Activated CD8-positive, alpha-beta memory T cell treated with anti-CD3 and anti-CD28 coated beads for 36 hours (primary cell): ENCODE measurements around the gene BCL2L1. TPM values are rescaled to one million over a fixed set of nuclear protein-coding genes. Genes with fewer than 3 reads are reported as not detected.

Experiments
- CTCF ChIA-PET: fragments of 350-600 bp; sonication (Branson Sonifier 250); formaldehyde crosslinking; loops from one replicate; lab custom pipeline; 2021; ENCODE audit warnings: antibody characterized with exemption; lab: Charles Lee
- POLR2A ChIA-PET: fragments of 350-600 bp; sonication (Branson Sonifier 250); formaldehyde crosslinking; loops from one replicate; lab custom pipeline; 2021; ENCODE audit warnings: antibody characterized with exemption; lab: Charles Lee
- total RNA-seq, 2 experiments: library from RNA; stranded (reverse); gene quantifications; one replicate each; pipeline ENCODE4 v1.2.3, GENCODE V29; 2021

Gene BCL2L1
- total RNA-seq, 2 experiments from 2014 or later: 263 to 265 TPM

DNA sequence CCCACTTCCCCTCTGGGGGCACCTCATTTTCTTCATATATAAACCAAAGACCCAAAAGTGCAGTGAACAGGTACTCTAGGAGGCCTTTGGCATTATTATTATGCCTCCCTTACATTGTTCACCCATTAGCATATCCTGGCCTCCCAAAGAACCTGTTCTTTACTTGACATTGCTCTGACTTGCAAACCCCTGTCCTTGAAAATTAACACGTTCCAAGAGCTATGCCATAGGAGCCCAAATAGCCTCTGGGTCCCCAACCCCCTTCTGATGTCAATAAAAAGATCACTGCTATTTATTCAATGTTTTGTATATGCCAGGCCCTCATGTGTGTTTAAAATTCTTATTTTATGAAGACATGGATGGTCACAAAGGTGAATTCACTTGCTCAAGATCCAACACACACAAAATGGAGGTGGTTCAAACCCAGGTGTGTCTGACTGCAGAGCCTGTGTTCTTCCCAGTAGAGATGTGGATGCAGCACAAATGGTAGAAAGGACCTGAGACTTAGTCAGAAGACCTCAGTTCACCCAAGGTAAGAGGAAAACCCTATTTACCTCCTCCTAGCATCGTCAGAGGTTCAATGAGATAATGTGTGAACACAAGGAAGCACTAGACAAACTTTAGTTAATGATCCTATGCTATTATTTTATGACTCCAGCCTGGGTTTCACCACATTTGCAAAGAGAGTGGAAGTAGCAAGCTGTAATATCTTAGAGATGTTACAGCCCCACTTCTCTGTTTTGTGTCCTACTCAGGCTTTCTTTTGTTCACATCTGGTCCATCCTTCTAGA lies 36.6 kb downstream of the BCL2L1 start:
- ChIA-PET CTCF (no interaction called here), POLR2A (interaction anchor here (0.6 to 1.2 kb wide), 2 partner anchors 12 to 14 kb away, joined by 3 read pairs; no protein-coding TSS in a partner anchor)

DNA sequence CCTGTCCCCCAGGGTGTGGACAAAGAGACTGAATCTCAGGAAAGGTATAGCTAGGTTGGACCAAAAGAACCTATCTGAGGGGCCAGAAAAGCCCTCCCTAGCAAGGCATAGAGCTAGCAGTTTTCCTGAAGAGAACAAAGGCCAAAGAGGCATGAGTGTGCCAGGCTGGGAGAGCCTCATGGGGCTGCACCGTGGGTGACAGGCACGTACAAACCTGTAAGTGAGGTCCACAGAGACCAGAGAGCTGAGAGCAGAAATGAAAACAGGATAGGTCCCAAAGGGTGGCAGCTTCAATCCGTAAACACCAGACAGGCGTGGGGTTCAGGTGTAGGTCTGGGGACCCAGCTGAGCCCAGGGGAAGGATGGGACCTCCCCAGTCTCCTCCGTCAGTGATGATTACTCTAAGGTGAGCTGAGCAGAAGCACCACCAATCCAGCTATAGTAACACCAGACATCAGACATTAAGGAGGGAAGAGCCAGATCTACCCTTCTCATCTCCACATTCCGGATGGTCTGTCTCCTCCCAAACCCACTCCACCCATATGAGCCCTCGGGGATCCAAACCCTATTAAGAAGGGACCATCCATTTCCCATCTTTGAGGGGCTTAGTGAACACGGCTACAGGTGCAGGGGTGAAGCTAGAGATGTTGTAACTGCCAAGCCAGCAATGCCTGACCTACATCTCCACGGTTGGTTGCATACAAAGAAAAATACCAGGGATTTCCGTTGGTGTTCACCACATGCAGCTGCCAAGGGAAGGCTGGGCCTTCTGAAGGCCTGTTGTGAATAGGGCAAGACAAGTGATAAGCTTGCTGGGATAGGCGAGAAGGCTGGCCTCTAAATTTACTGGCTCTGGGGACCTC lies 38.3 kb downstream of the BCL2L1 start:
- ChIA-PET CTCF (interaction anchor here (1.4 to 1.7 kb wide), 2 partner anchors 20 to 72 kb away, joined by 3 to 5 read pairs; no protein-coding TSS in a partner anchor), POLR2A (interaction anchor here (1.2 kb wide), 1 partner anchor 12 kb away, joined by 3 read pairs; no protein-coding TSS in a partner anchor)

DNA sequence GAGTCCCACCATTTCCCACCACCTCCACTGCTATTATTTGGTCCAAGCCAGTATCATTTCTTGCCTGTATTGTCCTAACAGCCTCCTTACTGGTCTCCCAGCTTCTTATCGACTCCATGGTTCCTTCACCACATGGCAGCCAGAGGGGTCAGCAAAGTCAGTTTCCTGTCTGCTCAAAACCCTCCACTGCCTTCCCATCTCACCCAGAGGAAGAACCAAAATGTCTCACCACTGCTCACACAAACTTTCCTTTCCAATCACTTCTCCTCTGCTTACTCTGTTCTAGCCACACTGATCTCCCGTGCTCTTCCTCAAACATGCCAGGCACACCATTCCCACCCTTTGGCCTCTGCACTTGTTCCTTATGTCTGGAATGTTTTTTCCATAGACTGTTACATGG lies 39.7 kb downstream of the BCL2L1 start:
- ChIA-PET CTCF (interaction anchor here (1.7 kb wide), 1 partner anchor 70 kb away, joined by 5 read pairs; no protein-coding TSS in a partner anchor), POLR2A (no interaction called here)

DNA sequence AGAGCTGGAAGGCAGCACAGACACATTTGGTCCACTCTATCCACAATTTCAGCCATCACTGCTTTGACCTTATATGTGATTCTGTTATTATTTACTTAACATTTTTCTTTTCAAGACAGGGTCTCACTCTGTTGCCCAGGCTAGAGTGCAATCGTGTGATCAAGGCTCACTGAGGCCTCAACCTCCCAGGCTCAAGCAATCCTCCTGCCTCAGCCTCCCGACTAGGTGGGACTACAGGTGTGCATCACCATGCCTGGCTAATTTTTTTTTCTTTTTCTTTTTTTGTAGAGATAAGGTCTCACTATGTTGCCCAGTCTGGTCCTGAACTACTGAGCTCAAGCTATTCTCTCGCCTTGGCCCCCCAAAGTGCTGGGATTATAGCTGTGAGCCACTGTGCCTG lies 40.3 kb downstream of the BCL2L1 start:
- CTCF ChIA-PET: no interaction called here
- POLR2A ChIA-PET: no interaction called here

DNA sequence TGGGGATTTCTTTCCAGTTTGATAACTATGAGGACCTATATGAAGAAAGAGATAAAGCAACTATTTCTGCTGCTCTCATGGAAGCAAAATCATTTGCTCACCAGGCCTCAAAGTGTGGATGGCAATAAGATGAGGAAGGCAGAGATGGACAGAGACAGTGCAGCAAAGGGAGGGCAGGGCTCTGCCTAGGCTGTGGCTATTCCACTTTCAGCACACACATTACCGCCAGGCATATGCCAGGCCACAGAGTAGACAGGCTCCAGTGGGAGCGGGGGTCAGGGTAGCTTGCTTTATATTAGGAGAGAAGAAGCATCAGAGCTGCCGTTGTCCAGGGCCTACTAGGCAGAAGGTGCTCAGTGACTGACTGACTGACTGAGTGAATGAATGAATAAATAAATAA lies 40.9 kb downstream of the BCL2L1 start:
- ChIA-PET POLR2A (no interaction called here), CTCF (interaction anchor here (1.0 kb wide), 1 partner anchor 42 kb away, joined by 3 read pairs; no protein-coding TSS in a partner anchor)

DNA sequence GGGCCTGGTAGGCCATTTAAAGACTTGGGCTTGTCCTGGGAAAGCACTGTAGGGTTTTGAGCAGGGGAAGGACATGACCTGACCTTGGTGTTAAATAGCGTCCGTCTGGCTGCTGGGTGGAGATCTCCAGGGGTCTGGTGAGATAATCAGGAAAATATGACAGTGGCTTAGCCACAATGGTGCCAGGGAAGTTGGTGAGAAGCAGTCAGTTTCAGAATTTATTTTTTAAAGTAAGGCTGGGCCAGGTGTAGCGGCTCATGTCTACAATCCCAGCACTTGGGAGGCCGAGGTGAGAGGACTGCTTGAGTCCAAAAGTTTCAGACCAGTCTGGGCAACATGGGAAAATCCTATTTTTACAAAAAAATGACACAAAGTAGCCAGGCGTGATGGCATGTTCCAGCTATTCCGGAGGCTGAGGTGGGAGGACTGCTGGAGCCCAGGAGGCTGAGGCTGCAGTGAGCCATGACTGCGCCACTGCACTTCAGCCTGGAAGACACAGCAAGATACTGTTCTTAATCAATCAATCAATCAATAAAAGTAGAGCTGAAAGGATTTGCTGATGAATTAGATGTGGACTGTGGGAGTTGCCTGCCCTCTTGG lies 41.4 kb downstream of the BCL2L1 start:
- CTCF ChIA-PET: interaction anchor here (1.0 kb wide), 1 partner anchor 42 kb away, joined by 3 read pairs; no protein-coding TSS in a partner anchor
- POLR2A ChIA-PET: no interaction called here

DNA sequence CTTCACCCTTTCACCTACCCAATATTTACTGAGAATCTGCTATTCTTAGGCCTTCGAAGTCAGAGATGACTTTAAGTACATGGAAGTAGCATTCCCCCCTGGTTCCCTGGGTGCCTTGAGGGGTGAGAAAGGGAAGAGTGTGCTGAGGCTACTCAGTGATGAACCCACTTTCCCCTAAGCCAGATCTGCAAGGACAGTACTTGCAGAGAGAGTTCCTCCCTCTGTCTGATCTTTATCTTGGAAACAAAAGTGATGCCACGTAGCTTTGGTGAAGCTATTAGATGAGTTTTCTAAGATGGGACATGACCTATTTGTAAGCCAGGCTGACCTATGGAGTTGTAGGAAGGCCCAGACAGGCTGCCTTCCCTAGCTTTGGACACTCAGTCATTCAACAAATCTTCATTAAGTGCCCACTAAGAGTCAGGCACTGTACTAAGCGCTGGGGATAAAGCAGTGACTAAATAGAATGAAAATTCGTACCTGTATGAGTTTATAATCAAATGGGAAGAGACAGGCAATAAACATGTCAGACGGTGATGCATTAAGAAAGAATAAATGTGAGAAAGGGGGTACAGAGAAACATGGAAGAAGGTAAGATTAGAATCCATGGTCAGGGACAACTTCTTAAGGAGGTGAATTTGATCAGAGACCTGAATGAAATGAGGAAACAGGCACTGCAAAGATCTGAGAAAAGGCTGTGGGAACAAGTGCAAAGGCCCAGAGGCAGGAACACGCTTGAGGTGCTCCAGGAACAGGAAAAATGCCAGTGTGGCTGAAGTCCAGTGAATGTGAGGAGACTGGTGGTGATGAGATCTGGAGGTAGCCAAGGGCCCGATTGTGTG lies 42.2 kb downstream of the BCL2L1 start:
- ChIA-PET CTCF (interaction anchor here (1.3 kb wide), 1 partner anchor 37 kb away, joined by 3 read pairs; no protein-coding TSS in a partner anchor), POLR2A (no interaction called here)

DNA sequence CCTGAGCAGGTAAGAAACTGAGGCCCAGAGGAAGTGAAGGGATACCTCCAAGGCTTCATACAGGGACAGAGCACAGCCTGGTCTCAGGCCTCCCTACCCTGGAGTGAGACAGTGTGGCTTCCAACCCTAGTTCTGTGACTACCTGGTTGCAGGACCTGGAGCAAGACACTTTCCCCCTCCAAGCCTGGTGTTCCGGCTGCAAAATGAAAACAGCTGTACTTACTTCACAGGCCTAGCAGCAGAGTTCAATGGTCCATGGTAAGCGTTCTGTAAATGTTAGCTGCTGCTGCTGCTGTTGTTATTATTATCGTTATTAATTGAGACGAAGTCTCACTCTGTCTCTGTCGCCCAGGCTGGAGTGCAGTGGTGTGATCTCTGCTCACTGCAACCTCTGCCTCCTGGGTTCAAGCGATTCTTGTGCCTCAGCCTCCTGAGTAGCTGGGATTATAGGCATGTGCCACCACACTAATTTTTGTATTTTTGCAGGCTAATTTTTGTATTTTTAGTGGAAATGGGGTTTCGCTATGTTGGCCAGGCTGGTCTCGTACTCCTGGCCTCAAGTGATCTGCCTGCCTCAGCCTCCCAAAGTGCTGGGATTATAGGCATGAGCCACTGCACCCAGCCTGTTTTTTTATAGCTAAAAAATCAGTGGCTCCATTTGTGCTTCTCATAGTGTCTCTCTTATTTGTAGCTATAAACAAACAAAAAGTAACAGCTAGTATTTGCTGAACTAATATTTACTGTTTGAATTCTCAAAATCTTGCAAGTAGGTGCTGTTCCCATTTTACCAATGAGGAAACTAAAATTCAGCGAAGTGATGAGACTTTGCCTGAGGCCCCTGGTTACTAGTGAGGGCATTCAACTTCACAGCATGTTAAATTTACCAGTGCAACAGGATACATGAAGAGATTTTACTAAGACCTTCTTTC lies 43.0 kb downstream of the BCL2L1 start:
- ChIA-PET POLR2A (no interaction called here), CTCF (interaction anchor here (1.3 kb wide), 1 partner anchor 38 kb away, joined by 3 read pairs; no protein-coding TSS in a partner anchor)

DNA sequence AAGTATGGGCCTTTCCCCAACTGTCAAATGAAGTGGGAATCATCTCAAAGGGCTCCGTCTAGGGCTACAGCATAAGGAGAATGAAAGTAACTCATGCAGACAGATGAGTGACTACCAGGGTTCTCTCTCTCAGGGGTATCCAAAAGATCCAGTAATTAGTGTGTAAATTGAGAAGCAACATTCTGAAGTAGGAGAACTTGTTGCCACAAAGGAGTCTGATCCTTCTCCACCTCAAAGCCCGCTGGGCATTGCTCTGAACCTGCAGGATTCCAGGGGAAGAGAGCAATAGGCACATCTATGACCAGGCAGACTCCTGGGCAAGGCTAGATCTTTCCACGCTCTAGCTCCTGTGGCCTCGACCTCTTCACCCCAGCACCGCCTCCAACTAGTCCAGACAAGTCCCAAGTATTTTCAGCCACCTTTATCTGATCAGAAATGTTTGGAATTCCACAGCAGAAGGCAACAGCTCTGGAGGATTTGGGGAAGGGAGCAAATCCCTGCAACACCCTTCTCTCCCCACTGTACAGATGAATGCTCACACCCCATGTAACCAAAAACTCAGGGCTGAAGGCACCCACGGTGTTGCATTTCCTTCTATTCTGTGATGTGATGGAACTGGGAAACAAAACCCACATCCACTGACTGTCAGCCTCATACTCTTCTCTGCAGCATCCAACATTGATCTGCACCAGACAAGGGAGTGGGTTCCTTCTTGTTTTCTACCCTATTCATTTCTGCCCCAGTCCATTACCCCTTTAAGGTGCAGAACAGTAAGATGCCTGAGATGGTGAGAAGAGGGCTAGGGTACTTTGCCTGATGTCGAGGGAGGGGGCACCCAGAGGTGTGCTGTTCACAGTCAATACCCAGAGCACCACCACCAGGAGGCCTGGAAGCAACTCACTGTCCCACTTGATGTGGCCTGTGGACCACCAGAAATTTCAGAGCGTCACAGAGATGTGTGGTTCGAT lies 44.0 kb downstream of the BCL2L1 start:
- ChIA-PET CTCF (interaction anchor here (1.3 kb wide), 1 partner anchor 39 kb away, joined by 3 read pairs; no protein-coding TSS in a partner anchor), POLR2A (no interaction called here)

DNA sequence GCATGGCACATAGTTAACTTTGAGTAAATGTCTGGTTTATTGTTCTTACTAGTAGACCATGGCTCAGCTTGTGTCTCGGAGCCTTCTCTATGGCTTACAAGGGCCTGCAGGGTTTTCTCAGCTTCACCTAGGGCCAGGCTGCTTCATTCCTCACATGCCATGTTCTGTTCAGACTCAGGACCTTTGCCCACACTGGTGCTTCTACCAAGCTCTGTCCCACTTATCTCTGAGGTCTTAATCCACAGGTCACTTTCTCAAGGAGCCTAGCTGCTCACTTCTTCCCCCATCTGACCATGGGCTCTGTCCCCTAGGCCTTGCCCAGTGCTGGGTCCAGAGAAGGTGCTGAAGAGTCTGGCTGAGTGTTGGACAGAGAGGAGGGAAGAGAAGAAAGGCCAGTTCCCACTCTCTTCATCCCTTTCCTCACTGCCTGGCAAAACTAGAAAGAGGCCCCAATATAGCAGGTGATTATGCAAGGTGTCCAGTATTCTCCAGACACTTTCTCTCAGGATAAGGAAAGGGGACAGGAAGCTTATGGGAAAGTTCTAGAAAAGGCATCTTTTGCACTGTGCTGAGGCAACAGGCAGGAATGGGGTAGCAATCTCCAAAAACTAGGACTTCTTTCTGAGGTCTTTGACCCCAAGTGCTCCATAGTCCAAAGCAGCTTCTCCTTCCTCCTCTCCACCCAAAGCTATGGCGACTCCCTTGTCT lies 45.0 kb downstream of the BCL2L1 start:
- ChIA-PET POLR2A (interaction anchor here (0.6 kb wide), 2 partner anchors 10 to 19 kb away, joined by 3 to 4 read pairs; no protein-coding TSS in a partner anchor), CTCF (no interaction called here)

DNA sequence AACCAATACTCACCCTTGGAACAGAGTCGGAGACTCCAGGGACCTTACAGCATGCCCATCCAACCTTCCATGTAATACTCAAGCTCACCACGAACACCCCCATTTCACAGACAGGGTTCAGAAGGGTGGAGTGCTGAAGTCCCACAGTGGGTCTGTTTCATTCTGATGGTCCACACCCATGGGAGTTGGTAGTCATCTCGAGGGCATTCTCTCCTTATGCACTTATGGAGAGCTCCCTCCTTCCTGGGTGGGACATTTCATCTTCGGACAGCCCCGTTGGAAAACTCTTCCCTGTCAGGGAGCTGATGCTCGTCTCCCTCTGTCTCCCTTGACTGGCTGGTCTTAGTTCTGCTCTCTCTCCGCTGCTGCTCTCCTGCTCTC lies 46.1 kb downstream of the BCL2L1 start:
- ChIA-PET POLR2A (interaction anchor here (0.8 to 2.6 kb wide), 4 partner anchors 15 to 46 kb away, joined by 3 to 17 read pairs (median 9); partner anchors contain the start of gene BCL2L1), CTCF (interaction anchor here (1.0 to 7.2 kb wide), 5 partner anchors 12 to 47 kb away, joined by 3 to 57 read pairs (median 4); partner anchors contain the start of gene BCL2L1)

DNA sequence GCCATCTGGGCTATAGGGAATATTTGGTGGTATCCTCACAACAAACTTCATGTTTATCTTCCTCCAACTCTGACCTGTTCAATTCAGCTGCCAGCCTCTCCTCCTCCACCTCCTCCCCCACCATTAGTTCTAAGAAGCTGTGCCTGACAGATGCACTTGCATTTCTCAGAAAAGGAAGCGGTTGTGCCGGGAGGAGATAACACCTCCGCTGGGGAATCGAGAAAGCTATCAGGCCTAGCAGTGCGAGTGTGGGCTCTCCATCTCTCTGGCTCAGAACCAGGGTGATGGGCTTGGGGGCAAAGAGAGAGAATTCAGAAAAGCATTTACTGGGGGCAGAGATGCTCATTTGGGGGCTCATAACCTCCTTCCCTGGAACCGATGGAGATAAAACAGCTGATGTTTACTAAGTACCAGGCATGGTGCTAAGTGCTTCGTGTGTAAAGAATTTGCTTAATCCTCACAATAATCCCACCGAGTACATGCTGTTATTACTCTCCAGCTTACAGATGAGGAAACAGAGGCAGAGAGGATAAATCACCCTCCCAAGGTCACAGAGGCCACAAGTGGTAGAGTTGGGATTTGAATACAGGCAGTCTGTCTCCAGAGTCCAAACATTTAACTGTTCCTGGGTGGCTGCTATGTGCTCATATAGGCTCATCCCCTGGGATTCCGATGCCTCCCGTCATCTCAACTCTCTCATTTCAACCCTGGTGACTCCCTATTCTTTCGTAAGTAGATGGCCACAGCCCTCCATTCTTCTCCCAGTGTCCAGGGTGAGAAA lies 46.6 kb downstream of the BCL2L1 start:
- ChIA-PET POLR2A (interaction anchor here (0.8 to 2.6 kb wide), 5 partner anchors 14 to 46 kb away, joined by 3 to 17 read pairs (median 6); partner anchors contain the start of gene BCL2L1), CTCF (interaction anchor here (0.7 to 7.2 kb wide), 9 partner anchors 12 to 63 kb away, joined by 3 to 57 read pairs (median 3); partner anchors contain the start of gene BCL2L1)

DNA sequence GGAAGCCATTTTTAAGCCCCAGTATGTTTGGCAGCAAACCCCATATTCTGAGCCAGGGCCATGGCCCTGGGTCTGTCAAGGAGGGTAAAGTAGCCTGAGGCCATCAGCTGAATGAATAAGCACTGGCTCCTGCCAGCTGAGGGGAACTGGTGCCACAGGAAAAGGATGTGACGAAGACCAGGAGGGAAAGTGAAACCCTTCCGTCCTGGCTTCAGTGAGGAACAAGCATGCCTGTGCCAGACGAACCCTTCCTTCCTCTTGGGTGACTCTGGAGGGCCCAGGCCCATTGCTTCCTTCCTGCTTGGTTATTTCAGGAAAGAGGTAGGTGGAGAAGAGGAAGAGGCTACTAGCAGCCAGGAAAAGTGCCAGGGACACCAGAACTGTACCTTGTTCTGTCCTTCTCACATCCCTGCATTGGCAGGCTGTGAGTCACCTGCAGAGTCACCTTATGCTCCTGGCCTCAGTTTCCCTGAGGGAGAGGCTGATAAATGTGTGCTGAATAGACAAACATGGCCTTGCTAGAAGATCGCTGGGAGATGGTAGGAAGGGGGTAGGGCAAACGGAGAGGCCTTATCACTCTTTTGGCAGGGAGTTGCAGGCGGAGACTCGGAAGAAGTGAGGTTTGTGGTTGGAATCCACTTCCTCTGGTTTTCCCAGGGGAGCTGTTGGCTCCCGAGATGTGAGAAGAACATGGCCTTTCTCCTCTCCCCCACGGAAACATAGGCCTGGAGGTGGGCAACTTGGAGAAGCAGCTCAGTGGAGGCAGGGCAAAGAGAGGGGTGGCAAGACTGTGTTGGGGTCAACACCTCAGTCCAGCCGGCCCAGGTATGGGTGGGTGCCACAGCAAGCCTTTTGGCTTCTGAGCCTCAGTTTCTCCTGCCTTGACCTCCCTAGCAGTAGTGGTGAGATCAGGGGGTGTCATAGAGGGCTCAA lies 47.5 kb downstream of the BCL2L1 start:
- POLR2A ChIA-PET: interaction anchor here (0.7 to 2.6 kb wide), 8 partner anchors 10 to 172 kb away, joined by 3 to 17 read pairs (median 6); partner anchors contain the start of gene BCL2L1
- CTCF ChIA-PET: interaction anchor here (0.7 to 7.2 kb wide), 12 partner anchors 11 to 62 kb away, joined by 3 to 57 read pairs (median 3); partner anchors contain the start of gene BCL2L1
